ENCODE measurements around the gene TMEM273. TPM values are rescaled to one million over a fixed set of nuclear protein-coding genes. Genes with fewer than 3 reads are reported as not detected.

Gene TMEM273
- total RNA-seq, 4 donors from 2014 or later: 11.6 to 36.8 (median 25.1) TPM

- peaks cover 0 to 10% (median 7%) of the 10 kb centered on the region in 4 donors for H3K36me3 ChIP-seq
- DNase-seq (ENCODE audit: extremely low spot score): no peak
- 44% methylated on average over 7 of the region's 7 CpGs for WGBS
- no peak overlapping the region for H3K4me3 ChIP-seq
- H3K27ac ChIP-seq (replicated peaks in 1 of 4): no peak overlapping the region
- no peaks in the 10 kb centered on the region for H3K9me3 ChIP-seq
- intact Hi-C loops (cut with DNase I): no loop called here
- no peaks in the 10 kb centered on the region for H3K27me3 ChIP-seq
- H3K4me1 ChIP-seq: peaks cover 51 to 62% (median 58%) of the 10 kb centered on the region in 4 donors
- no peak for TF ChIP-seq EP300 (IDR thresholded peaks at IDR 0.05)
- TF ChIP-seq POLR2AphosphoS5 (IDR thresholded peaks at IDR 0.05): no peak
- no peak for TF ChIP-seq POLR2A (IDR thresholded peaks at IDR 0.05; ENCODE audit: low read depth)
- TF ChIP-seq, protein P1, sequence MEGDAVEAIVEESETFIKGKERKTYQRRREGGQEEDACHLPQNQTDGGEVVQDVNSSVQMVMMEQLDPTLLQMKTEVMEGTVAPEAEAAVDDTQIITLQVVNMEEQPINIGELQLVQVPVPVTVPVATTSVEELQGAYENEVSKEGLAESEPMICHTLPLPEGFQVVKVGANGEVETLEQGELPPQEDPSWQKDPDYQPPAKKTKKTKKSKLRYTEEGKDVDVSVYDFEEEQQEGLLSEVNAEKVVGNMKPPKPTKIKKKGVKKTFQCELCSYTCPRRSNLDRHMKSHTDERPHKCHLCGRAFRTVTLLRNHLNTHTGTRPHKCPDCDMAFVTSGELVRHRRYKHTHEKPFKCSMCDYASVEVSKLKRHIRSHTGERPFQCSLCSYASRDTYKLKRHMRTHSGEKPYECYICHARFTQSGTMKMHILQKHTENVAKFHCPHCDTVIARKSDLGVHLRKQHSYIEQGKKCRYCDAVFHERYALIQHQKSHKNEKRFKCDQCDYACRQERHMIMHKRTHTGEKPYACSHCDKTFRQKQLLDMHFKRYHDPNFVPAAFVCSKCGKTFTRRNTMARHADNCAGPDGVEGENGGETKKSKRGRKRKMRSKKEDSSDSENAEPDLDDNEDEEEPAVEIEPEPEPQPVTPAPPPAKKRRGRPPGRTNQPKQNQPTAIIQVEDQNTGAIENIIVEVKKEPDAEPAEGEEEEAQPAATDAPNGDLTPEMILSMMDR (IDR thresholded peaks at IDR 0.05): no peak
Observed at GRCh38 chr10:49106451-49106850, 81.7 kb downstream of the TMEM273 start.

- WGBS: 83% methylated on average over 4 of the region's 4 CpGs
- Histone ChIP-seq H3K36me3 (peaks cover 0 to 10% (median 7%) of the 10 kb centered on the region in 4 donors), H3K27ac (replicated peaks in 1 of 4) (no peak overlapping the region), H3K27me3 (no peaks in the 10 kb centered on the region), H3K4me3 (no peak overlapping the region), H3K9me3 (no peaks in the 10 kb centered on the region), H3K4me1 (peaks cover 38 to 48% (median 45%) of the 10 kb centered on the region in 4 donors)
- DNase-seq (ENCODE audit: extremely low spot score): no peak
- TF ChIP-seq POLR2A (IDR thresholded peaks at IDR 0.05; ENCODE audit: low read depth) (no peak), EP300 (IDR thresholded peaks at IDR 0.05) (no peak), POLR2AphosphoS5 (IDR thresholded peaks at IDR 0.05) (no peak)
- TF ChIP-seq, protein P1 (IDR thresholded peaks at IDR 0.05): no peak
- intact Hi-C loops (cut with DNase I): no loop called here
Observed at GRCh38 chr10:49105076-49105475, 83.1 kb downstream of the TMEM273 start.

Other genes starting within 250 kb of the TMEM273 start
- not detected for gene LRRC18, start 248.6 kb downstream of the TMEM273 start, total RNA-seq
- 10 to 100 TPM in 3 of 4 donors, 1 to 10 TPM in 1; 10.0 to 21.4 (median 12.6) TPM for gene VSTM4, start 72.9 kb downstream of the TMEM273 start, total RNA-seq
- not detected for gene FAM170B, start 54.4 kb downstream of the TMEM273 start, total RNA-seq
- under 1 TPM in 2 of 4 donors, not detected in 2; 0.06 to 0.42 TPM for gene C10orf71, start 110.8 kb upstream of the TMEM273 start, total RNA-seq
- not detected for gene DRGX, start 207.7 kb upstream of the TMEM273 start, total RNA-seq